Psoas muscle (tissue), 8 donors: ENCODE data around the gene CCDC8. TPM values are rescaled to one million over a fixed set of nuclear protein-coding genes. Genes with fewer than 3 reads are reported as not detected.

Source experiments
- ATAC-seq, 4 donors: fragments of 200-7000 bp; cut with Tn5 transposase; one replicate each; pipeline ENCODE4 v1.9.1; 2020; ENCODE audit warnings: moderate library complexity in 3 of 4, mild to moderate bottlenecking in 2 of 4
- DNase-seq, 2 donors: peaks; one replicate each; pipeline ENCODE4 v3.0.0-alpha.2; 2020
- H3K27ac ChIP-seq: fragments of 200-600 bp; one replicate; pipeline ENCODE4 v1.8.0; 2022
- H3K27me3 ChIP-seq, 3 donors: fragments of 200-600 bp in 1 of 3; one replicate each; pipeline versions ENCODE4 v1.6.1 to v1.8.0; 2013 to 2022; ENCODE audit warnings: low read length in 2 of 3, mild to moderate bottlenecking in 2 of 3, moderate library complexity in 1 of 3; ENCODE audit not compliant: insufficient read depth in 3 of 3
- H3K36me3 ChIP-seq, 2 donors: fragments of 200-600 bp in 1 of 2; one replicate each; pipeline versions ENCODE4 v1.6.1 to v1.8.0; 2013 to 2022; ENCODE audit warnings: low read depth in 1 of 2, mild to moderate bottlenecking in 1 of 2, moderate library complexity in 1 of 2; ENCODE audit not compliant: insufficient read depth in 1 of 2
- H3K4me1 ChIP-seq: fragments of 200-600 bp; one replicate; pipeline ENCODE4 v1.8.0; 2022
- H3K4me3 ChIP-seq: fragments of 200-600 bp; one replicate; pipeline ENCODE4 v1.8.0; 2022; ENCODE audit warnings: mild to moderate bottlenecking
- H3K9me3 ChIP-seq: fragments of 200-600 bp; one replicate; pipeline ENCODE4 v1.8.0; 2022
- WGBS, 3 donors: extraction: QIAGEN DNeasy Blood & Tissue Kit; methylation state at CpG; one replicate each; pipeline versions ENCODE4 v1.1.6 to v1.1.7; 2013; 5-methylcytosine and 5-hydroxymethylcytosine counted together
- intact Hi-C, 2 donors: fragments of 100-400 bp; cut with DNase I; formaldehyde crosslinking; loops; one replicate each; pipeline versions ENCODE4 v1.11.0 to v1.14.2; 2022
- polyA plus RNA-seq, 3 donors: library from polyadenylated mRNA; stranded (reverse); fragments of 200-250 nt; gene quantifications; one replicate each; pipeline ENCODE4 v1.2.3, GENCODE V29; 2013
- total RNA-seq, 4 donors: library from RNA; stranded (reverse); fragmentation: NEBNext Ultra II Directional in 2 of 4; extraction: Animal tissue kit (Norgen Biotek cat#: 25700) in 2 of 4; gene quantifications; one replicate each; pipeline versions ENCODE4 v1.2.1 to v1.2.4, GENCODE V29; 2021 to 2023
- TF ChIP-seq, protein P1 (sequence below): fragments of 200-600 bp; IDR thresholded peaks from one replicate; pipeline ENCODE4 v1.8.0; 2022; ENCODE audit warnings: antibody characterized with exemption
- donor health status: healthy with polysubstance abuse.
- donor health status: DM: no; HTN: no; CAD: no; lungs with moderate emphysema.
- donor health status: Bipolar disorder and iron deficiency.
- donor health status: healthy.
- donor health status: DM: yes; HTN: yes; CAD: no.
- donor health status: DM: no; HTN: no; CAD: no.
- donor health status: DM: no; HTN: no; CAD: no.
- donor health status: DM: yes; HTN: yes; CAD: no.

The CCDC8 gene
- total and polyA plus RNA-seq, 7 donors: 0.51 to 7.0 (median 1.6) TPM

DNA sequence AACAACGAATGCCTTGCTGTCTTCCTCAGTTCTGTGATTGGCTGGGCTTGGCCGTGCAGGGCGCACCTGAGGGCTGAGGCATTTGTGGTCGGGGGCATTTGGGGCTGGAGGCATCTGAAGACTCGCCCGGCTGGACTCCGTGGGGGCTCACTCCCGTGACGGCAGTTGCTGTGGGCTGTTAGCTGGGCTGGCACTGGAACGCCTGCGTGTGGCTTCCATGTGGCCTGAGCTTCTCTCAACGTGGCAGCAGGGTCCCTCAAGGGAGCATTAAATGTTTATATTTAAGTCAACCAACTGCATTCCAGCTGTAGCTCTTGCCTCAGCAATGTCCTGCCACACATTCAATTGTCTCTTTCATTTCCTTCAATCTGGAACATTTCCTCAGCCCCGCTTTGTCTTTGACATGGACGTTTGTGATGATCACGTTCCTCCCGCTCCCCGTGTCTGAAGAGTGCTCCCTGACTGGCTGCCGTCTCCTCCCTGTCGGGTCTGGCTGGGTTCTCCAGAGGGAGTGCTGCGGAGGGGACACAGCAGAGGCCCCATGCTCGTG lies 21.0 kb downstream of the CCDC8 start:
- intact Hi-C loops: no loop called here
- Histone ChIP-seq H3K36me3 (peaks cover 4 to 50% of the 10 kb centered on the region in 2 donors), H3K4me1 (no peaks in the 10 kb centered on the region), H3K27ac (no peak overlapping the region), H3K9me3 (no peaks in the 10 kb centered on the region), H3K4me3 (no peak overlapping the region), H3K27me3 (no peaks in the 10 kb centered on the region)
- TF ChIP-seq, protein P1, sequence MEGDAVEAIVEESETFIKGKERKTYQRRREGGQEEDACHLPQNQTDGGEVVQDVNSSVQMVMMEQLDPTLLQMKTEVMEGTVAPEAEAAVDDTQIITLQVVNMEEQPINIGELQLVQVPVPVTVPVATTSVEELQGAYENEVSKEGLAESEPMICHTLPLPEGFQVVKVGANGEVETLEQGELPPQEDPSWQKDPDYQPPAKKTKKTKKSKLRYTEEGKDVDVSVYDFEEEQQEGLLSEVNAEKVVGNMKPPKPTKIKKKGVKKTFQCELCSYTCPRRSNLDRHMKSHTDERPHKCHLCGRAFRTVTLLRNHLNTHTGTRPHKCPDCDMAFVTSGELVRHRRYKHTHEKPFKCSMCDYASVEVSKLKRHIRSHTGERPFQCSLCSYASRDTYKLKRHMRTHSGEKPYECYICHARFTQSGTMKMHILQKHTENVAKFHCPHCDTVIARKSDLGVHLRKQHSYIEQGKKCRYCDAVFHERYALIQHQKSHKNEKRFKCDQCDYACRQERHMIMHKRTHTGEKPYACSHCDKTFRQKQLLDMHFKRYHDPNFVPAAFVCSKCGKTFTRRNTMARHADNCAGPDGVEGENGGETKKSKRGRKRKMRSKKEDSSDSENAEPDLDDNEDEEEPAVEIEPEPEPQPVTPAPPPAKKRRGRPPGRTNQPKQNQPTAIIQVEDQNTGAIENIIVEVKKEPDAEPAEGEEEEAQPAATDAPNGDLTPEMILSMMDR: no peak
- 51 to 58% (median 57%) methylated on average over 21 of the region's 21 CpGs for WGBS, 3 donors
- no peak for ATAC-seq
- DNase-seq: no peak

DNA sequence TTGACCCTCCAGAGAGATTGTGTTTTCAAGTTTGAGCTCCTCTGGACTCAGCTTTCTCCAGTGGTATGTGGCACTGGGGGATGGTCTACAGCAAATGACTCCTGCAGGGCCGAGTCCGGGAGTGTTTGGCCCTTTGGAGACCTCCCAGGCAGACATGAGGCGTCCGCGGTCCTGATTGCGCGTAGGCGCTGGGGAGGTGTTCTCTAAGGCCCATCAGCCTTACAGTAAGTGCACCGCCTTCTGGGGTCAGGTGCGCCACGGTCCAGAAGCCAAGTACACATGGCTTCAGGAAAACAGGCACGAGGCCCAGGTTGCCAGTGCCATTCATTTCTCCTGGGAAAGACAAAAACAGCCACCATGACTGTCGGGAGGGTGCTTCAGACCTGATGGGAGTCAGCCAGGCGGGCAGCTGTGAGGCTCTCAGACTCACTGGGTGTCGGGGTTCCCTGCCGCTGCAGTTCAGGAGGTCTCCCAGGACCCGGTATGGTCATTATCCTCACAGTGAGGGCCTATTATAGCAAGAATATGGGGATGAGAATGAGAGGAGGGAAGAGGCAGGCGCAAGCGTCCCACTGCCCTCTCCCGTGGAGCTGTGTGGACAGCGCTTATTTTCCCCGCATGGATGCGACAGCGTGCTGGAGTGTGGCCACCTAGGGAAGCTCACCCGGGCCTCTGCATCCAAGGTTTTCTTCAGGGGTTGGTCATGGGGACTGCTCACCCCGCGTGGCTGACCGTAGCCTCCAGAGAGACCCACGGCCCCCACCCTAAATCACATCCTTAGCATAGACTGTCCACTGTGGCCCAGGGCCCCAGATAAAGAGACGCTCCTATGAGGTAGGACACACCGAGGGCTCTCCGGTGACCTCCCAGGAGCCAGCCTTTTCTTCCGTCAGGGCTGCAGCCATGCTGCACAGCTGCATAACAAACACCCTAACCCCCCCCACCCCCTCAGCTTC lies 21.8 kb downstream of the CCDC8 start:
- H3K36me3 ChIP-seq: peaks cover 4 to 58% of the 10 kb centered on the region in 2 donors
- H3K9me3 ChIP-seq: no peaks in the 10 kb centered on the region
- no peak overlapping the region for H3K27ac ChIP-seq
- TF ChIP-seq, protein P1: no peak
- intact Hi-C loops: no loop called here
- H3K4me3 ChIP-seq: no peak overlapping the region
- WGBS, 3 donors: 86 to 90% (median 89%) methylated on average over 29 to 33 of the region's 33 CpGs
- no peaks in the 10 kb centered on the region for H3K27me3 ChIP-seq
- ATAC-seq (no peak), DNase-seq (no peak)
- no peaks in the 10 kb centered on the region for H3K4me1 ChIP-seq

DNA sequence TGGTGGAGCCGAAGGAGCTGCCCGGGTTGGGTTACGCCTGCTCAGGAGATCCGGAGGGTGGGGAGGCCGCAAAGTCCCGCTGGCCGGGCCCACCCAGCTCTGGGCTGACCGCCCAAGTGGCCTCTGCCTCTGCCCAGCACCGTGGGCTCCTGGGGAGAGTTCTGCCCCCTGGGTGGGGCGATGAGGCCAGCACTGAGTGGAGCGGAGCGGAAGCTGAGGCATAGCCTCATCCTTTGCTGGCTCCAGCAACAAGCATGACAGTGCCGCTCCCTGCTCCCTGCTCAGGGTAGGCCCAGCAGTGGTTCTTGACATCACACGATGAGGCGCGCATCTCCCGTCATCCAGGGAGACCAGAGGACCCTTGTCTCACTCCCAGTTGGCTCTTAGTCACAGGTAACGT lies 22.5 kb downstream of the CCDC8 start:
- no peak overlapping the region for H3K4me3 ChIP-seq
- no peak overlapping the region for H3K27ac ChIP-seq
- no peaks in the 10 kb centered on the region for H3K9me3 ChIP-seq
- DNase-seq (peak in 1 of 2 donors; percentile 46), ATAC-seq (peak in 2 of 4 donors; percentile 18 to 29)
- intact Hi-C loops: no loop called here
- TF ChIP-seq, protein P1: no peak
- H3K27me3 ChIP-seq: no peaks in the 10 kb centered on the region
- no peaks in the 10 kb centered on the region for H3K4me1 ChIP-seq
- peaks cover 6 to 59% of the 10 kb centered on the region in 2 donors for H3K36me3 ChIP-seq
- WGBS, 3 donors: 85 to 89% (median 86%) methylated on average over 18 of the region's 18 CpGs

DNA sequence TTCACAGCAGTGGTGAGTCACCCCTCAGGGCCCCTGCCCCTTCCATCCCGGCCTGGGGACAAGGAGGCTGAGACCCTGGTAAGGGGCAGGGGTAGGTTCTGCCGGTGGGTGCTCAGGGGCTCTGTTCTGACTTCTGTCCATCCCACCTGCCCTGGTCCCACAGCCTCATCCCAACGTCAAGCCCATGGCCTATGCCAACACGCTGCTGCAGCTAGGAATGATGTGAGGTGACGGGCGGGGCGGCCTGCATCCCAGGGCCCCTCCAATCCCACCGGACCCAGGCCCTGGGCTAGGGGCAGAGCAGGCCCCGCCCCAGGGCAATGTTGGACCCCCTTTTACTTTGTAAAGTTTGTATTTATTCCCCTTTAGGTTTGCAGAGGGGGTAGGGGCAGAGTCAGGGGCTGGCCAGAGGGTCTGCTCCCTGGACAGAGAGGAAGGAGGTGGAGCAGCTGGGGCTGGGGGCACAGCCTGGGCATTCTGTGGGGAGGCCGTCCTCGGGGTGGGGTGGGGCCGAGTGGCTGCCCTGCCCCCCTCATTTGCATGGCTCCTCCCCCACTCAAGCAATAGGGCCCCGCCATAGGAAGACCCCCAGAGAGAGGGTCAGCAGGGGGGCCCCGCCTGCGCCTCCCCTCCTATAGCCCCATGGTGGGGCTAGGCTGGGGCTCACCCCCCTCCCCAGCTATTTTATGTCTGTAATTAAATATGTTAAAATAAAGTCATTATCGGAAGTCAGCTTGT lies 23.1 kb downstream of the CCDC8 start:
- no peaks in the 10 kb centered on the region for H3K27me3 ChIP-seq
- peaks cover 6 to 65% of the 10 kb centered on the region in 2 donors for H3K36me3 ChIP-seq
- intact Hi-C loops: no loop called here
- ATAC-seq: no peak
- no peaks in the 10 kb centered on the region for H3K4me1 ChIP-seq
- no peak overlapping the region for H3K4me3 ChIP-seq
- H3K9me3 ChIP-seq: no peaks in the 10 kb centered on the region
- H3K27ac ChIP-seq: no peak overlapping the region
- DNase-seq: no peak
- 93 to 95% (median 93%) methylated on average over 16 of the region's 16 CpGs for WGBS, 3 donors
- TF ChIP-seq, protein P1: no peak
